HS-27A (cell line): ENCODE measurements around the gene WDTC1.

ENCODE experiments used
- DNase-seq: peaks from one replicate; pipeline ENCODE4 v3.0.0-alpha.2; 2012; ENCODE audit warnings: low read depth, missing footprints

Gene WDTC1

GRCh38 chr1:27335506-27336422, 101.3 kb downstream of the WDTC1 start:
- no peak for DNase-seq

DNA sequence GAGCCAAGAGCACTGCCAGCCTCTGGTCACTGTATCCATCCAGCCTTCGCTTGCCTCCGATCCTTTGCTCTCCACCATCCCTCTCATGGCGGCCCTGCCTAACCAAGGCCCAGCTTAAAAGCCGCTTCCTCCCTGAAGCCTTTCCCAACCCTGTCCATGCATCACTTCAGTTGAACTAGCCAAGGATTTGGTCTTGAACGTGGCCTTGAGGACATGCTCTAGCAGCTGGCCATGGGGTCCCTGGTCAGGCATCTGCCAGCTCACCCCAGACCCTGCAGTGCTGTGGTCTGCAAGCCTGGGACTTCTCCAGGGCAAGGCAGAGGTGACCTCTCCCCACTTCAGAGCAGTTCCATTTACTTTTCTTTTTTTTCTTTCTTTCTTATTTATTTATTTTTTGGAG, 102.3 kb downstream of the WDTC1 start:
- DNase-seq = no peak

DNA sequence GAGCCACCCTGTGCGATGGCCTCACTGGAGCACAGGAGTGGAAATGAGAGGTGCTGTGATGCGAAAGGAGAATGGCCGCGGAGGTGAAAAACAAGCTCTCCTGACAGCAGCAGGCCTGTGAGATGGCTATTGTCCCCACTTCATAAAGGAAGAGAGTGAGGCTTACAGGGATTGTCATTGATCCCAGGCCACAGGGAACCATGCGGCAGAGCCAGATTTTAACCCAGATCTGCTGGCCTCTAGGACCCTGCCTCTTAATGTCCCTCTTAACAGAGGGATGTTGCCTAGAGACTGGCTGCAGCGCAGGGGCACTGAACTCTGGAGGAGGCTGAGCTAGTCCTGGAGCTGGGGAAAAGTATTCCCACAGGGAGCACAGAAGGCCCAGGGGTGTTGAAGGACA, 104.3 kb downstream of the WDTC1 start:
- DNase-seq = no peak

GRCh38 chr1:27339213-27339612, 104.8 kb downstream of the WDTC1 start:
- no peak for DNase-seq

DNA sequence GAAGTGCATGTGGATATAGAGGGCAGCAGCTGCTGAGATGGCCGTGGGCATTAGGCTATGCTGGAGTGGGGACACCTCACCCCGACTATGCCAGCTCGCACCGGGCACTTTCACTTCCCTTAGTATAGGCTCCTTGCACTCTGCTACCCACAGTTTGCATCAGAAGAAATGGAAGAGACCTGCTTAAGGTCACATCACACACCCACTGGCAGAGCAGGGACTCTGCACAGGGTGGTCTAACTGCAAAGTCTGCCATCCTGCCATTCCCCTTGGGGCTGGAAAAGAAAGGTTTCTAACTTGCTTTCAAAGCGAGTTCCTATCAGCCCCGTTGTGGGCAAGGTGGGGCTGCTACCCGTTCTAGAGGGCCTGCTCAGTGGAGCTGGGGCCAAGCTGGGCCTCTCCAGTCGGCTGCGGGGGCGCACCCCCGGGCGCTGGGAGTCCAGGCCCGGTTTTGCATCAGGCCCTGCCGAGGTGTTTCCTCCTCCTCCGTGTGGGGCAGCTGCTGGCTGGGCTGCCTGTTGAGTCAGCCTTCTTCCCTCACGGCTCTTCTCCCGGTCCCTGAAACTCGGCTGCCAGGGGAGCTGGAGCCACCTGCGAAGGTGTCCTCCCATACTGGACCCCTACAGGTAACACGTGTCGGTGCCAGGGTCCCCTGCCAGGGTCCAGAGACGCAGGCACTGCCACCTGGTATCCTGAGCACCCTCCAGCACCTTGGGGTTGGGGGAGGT, 107.3 kb downstream of the WDTC1 start, which contains the start of gene SYTL1:
Gene SYTL1, plus strand, starts transcription at position 498 of the 728 bp plus-strand sequence. CDS start 3,313 bp downstream, outside the sequence.
- no peak for DNase-seq

- DNase-seq = no peak
Measured at GRCh38 chr1:27342391-27342777, 108.0 kb downstream of the WDTC1 start.

- DNase-seq = no peak
Measured at GRCh38 chr1:27342778-27343638, 108.6 kb downstream of the WDTC1 start.

DNA sequence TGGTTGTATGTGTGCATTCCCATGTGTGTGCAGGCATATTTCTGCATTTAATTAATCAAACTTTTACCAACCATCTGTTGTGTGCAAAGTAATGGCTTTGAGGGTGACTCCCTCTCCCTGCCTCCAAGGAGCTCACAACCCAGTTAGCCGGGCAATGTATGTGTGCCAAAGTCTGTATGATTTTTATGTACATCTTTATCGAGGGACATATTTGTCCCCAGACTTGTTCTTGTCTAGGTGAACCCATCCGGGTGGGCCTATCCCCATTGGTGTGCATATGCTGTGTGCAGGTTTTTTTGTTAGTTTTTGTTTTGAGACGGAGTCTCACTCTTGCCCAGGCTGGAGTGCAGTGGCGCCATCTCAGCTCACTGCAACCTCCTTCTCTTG, 109.2 kb downstream of the WDTC1 start:
- DNase-seq = no peak

DNA sequence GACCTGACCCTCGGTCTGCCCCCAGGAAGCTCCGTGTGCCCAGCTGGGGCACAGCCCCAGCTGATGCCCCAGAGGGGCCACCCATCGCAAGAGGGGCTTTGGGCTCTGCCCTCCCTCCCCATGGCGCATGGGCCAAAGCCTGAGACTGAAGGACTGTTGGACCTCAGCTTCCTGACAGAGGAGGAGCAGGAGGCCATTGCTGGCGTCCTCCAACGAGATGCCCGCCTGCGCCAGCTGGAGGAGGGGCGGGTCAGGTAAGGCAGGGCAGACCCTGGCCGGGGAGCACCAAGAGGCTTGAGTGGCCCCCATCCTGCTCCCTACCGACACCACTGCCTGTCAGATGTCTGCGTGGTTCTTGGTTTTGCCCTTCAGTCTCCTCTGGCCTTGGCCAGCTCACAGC, 110.8 kb downstream of the WDTC1 start:
- DNase-seq = no peak

DNA sequence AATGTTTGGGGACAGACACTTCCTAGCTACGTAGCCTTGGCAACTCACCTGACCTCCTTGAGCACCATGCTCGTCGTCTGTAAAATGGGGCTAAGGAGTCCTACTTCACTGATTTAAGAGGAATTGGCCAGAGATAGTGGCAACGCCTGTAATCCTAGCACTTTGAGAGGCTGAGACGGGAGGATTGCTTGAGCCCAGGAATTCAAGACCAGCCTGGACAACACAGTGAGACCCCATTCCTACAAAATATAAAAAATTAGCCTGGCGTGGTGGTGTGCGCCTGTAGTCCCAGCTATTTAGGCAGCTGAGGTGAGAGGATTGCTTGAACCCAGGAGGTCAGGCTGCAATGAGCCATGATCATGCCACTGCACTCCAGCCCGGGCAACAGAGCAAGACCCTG, 111.9 kb downstream of the WDTC1 start:
- no peak for DNase-seq

GRCh38 chr1:27346991-27347624, 112.7 kb downstream of the WDTC1 start:
- no peak for DNase-seq

- DNase-seq = no peak
Measured at GRCh38 chr1:27348861-27349783, 114.7 kb downstream of the WDTC1 start.

- no peak for DNase-seq
Measured at GRCh38 chr1:27349784-27350662, 115.6 kb downstream of the WDTC1 start.

DNA sequence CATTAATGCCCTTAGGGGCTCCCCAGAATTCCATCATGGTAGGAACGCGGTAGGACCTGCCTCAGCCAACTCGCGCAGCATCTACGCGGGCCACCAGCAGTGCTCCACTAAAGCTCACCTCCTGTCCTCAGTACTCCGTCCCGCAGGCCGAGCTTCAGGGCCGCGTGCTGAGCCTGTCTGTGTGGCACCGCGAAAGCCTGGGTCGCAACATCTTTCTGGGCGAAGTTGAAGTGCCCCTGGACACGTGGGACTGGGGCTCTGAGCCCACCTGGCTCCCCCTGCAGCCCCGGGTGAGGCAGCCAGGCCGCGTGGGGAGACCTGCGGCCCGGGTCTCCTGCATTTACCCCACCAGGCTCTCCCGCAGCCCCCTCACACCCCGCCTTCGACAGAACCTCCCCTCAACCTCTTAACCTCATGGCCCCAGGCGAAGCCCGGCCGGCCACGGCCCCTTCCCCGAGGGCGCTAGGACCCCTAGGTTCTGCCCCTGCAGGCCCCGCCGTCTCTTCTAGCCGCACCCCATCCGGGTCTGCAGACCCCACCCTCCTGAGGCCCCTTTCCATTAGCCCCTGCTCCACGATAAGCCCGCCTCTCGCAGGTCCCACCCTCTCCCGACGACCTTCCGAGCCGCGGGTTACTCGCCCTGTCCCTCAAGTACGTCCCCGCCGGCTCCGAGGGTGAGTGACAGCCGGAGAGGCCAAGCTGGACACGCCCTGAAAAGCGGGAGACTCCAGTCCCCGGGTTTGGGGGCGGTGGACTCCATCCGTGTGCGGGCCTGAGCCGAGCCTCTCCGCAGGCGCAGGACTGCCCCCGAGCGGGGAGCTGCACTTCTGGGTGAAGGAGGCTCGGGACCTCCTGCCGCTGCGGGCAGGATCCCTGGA, 116.5 kb downstream of the WDTC1 start:
- DNase-seq = no peak

DNA sequence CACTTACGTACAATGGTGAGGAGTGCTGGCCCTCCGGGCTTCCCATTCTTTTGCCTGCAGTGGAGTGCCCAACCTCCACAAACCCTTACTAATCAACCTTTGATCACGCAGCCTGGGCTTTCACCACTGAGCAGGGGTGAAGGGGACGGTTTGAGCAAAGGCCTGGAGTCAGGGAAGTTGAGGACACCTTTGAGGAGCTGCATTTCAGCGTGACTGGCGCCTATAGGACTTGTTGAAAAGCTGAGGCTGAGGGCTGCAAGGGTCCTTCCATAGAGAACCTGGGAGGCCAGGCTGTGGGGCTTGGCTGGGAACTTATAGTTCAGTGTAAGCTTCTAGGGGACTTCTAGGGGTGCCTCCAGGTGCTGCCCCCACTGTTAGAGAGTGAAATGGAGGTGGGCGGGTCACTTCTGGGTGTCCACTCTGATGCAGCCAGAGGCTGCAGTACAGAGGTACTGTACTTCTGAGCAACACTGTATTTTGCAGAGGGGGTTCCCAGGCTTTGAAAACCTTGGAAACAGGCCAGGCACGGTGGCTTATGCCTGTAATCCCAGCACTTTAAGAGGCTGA, 117.2 kb downstream of the WDTC1 start:
- no peak for DNase-seq

DNA sequence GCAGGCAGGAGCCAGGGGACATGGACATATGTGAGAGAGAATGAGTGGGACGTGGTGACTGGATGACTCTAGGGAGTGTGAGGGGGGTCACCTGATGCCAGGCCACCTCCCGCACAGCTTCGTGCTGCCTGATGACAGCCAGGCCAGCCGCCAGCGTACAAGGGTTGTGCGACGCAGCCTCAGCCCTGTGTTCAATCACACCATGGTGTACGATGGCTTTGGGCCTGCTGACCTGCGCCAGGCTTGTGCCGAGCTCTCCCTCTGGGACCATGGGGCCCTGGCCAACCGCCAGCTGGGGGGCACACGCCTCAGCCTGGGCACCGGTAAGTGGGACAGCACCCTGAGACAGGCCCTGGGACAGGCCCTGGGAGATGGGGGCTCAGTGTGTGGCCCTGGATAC, 118.7 kb downstream of the WDTC1 start:
- DNase-seq = no peak

- DNase-seq = no peak
Measured at GRCh38 chr1:27353629-27354028, 119.2 kb downstream of the WDTC1 start.

DNA sequence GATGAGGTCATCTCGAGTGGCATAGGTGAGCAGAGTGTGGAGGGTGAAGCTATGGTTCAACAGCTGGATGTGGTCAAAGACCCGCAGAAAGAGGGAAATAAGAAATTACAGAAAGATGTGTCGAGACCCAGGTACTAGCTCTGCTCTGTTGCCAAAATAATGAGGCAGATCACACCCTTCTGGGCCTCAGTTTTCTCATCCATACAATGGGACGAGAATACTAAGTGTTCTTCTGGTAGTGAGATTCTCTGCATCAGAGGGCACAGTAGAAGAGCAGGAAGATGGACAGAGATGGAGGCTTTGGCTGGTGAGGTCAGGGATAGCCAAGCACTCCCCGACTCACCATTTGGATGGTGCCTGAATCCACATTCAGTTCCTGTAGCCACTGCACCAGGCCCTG, 121.3 kb downstream of the WDTC1 start:
- no peak for DNase-seq
